ENCODE data around the gene STAP2. TPM values are rescaled to one million over a fixed set of nuclear protein-coding genes. Genes with fewer than 3 reads are reported as not detected.

Gene STAP2
- total RNA-seq, 1 experiment from 2014 or later: 9.7 TPM

Other genes starting within 250 kb of the STAP2 start
- gene MAP2K2, start 214.7 kb downstream of the STAP2 start, total RNA-seq (2014; rRNA removed; shearing (Covaris generic)): 118 and 122 TPM in 2 replicates
- gene CREB3L3, start 185.2 kb downstream of the STAP2 start, total RNA-seq (2014; rRNA removed; shearing (Covaris generic)): not detected in 2 replicates
- 11.3 and 14.0 TPM in 2 replicates for gene SIRT6, start 156.3 kb downstream of the STAP2 start, total RNA-seq (2014; rRNA removed; shearing (Covaris generic))
- 0.05 and 0.45 TPM in 2 replicates for gene ANKRD24, start 156.1 kb downstream of the STAP2 start, total RNA-seq (2014; rRNA removed; shearing (Covaris generic))
- gene EBI3, start 109.3 kb downstream of the STAP2 start, total RNA-seq (2014; rRNA removed; shearing (Covaris generic)): not detected in 2 replicates
- 14.5 and 14.7 TPM in 2 replicates for gene YJU2, start 91.7 kb downstream of the STAP2 start, total RNA-seq (2014; rRNA removed; shearing (Covaris generic))
- gene SHD, start 59.6 kb downstream of the STAP2 start, total RNA-seq (2014; rRNA removed; shearing (Covaris generic)): 97.9 and 101 TPM in 2 replicates
- gene TMIGD2, start 36.4 kb downstream of the STAP2 start, total RNA-seq (2014; rRNA removed; shearing (Covaris generic)): 0.30 and 1.5 TPM in 2 replicates
- gene FSD1, start 34.2 kb downstream of the STAP2 start, total RNA-seq (2014; rRNA removed; shearing (Covaris generic)): 23.5 and 24.7 TPM in 2 replicates
- 3.8 and 8.3 TPM in 2 replicates for gene MPND, start 4.7 kb upstream of the STAP2 start, total RNA-seq (2014; rRNA removed; shearing (Covaris generic))
- 56.9 and 60.0 TPM in 2 replicates for gene SH3GL1, start 61.7 kb upstream of the STAP2 start, total RNA-seq (2014; rRNA removed; shearing (Covaris generic))
- gene CHAF1A, start 63.8 kb upstream of the STAP2 start, total RNA-seq (2014; rRNA removed; shearing (Covaris generic)): 44.2 and 54.6 TPM in 2 replicates
- gene UBXN6, start 119.0 kb upstream of the STAP2 start, total RNA-seq (2014; rRNA removed; shearing (Covaris generic)): 37.9 and 41.4 TPM in 2 replicates
- gene HDGFL2, start 133.5 kb upstream of the STAP2 start, total RNA-seq (2014; rRNA removed; shearing (Covaris generic)): 61.5 and 64.4 TPM in 2 replicates
- gene PLIN4, start 179.7 kb upstream of the STAP2 start, total RNA-seq (2014; rRNA removed; shearing (Covaris generic)): 0.16 and 0.18 TPM in 2 replicates
- gene PLIN5, start 196.4 kb upstream of the STAP2 start, total RNA-seq (2014; rRNA removed; shearing (Covaris generic)): 0.38 and 1.1 TPM in 2 replicates
- 0.15 and 0.38 TPM in 2 replicates for gene LRG1, start 201.2 kb upstream of the STAP2 start, total RNA-seq (2014; rRNA removed; shearing (Covaris generic))
- gene SEMA6B, start 220.9 kb upstream of the STAP2 start, total RNA-seq (2014; rRNA removed; shearing (Covaris generic)): 108 and 116 TPM in 2 replicates

Measured in SJCRH30 (cell line).